T47D (cell line): ENCODE data around the gene EFCAB13.

Experiments used
- DNase-seq, 2 experiments: peaks; one replicate each; pipeline versions ENCODE4 v3.0.0 to v3.0.0-alpha.2; 2011 to 2012; ENCODE audit warnings: low read depth in 1 of 2, low spot score in 1 of 2
- JUND ChIP-seq: IDR thresholded peaks from 2 replicates; pipeline ENCODE4 v1.6.1; 2012; ENCODE audit warnings: low read depth
- in situ Hi-C: cut with HindIII; loops from 2 replicates; pipeline ENCODE4 v1.10.0; 2016; ENCODE audit warnings: low sequenced_read_pairs, low pct_unique_long_range_greater_than_20kb

The EFCAB13 gene, protein sequence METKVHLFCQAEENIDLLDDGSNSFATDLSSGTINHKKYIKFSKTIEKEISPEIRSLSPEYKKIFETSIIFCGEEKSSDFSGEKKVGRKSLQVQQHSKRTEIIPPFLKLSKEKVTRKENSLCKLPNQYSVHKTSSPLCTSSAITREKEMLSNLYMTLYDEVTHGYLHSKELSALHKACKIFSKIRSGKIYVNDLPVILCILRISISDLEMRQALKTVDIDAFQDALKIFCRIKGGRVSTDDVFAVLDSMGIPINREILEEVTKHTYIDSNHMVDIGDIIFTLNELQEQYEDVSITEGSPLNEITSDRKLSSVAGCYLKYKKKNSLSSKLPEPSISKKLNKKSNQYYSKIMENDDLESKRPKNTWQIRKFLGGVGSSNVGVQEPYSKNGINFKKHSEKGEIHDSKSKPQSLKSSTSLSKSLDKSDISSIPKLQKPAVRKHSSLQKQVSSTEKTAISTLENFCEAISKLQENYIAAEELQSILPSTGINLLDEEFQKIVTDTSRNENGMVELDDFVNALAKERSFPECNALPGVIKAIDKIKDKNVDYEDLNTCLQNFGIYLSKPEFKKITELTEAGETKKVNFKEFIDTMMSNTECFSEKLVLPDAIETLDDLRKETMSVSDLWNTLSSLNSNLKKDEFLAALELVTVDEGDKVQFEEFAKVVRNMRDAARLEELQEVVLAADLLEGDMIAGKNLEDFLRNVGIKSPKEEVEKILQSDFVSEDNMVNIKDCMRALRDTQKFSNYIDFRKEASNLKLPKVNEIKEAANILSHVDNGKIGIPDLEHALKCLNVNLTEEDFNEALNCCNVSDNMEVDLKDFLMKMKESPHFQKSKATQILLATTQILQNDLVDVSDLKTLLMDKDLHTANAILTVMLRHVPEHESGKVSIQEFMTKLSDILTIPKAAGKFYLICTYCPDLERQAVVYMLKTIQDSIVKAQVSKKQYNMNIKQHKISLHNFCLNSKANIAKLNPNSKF

DNA sequence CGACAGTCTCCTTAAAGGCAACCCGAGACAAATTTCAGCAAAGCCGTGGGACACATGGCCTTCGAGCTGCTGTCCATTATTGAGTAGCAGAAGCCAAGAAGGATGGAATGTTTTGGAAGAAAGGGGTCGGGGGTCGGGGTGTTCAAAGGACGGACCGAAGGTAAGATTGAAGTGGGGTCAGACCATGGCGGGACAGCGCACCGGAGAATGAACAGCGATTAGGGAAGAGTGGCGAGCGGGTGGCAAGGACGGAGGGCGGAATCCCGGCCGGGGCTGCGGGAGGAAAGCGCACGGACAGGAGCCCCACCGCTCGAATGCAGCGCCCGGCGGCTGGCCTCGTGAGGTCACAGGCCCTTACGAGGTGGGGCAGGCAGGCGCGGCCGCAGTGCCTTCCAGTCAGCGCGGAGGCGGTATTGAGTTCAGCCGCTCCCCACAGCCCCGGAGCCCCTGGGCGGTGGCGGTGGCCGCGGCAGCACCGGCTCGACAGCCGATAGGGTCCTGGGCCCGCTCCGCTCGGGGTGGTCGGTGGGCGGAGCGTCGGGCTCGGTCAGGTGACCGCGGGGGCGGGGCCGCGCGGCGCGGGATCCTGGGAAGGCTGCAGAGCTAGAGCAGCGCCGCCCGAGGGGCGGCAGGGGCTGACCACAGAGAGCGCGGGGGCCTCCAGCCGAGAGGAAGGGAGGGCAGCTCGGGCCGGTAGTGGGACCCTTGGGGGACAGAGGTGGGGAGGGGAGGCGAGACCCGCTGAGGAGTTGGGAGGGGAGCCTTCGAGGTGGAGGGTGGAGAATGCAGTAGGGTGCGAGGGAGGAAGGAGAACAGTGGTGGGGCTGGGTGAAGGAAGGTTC is at the start of gene EFCAB13:
TSS of gene EFCAB13 (plus strand) at position 574 of the 842 bp plus-strand sequence. CDS start 4,399 bp downstream, outside the sequence.
- TF ChIP-seq JUND: no peak
- peak; percentile 87 to 94 for DNase-seq
- in situ Hi-C loops: no loop called here

DNA sequence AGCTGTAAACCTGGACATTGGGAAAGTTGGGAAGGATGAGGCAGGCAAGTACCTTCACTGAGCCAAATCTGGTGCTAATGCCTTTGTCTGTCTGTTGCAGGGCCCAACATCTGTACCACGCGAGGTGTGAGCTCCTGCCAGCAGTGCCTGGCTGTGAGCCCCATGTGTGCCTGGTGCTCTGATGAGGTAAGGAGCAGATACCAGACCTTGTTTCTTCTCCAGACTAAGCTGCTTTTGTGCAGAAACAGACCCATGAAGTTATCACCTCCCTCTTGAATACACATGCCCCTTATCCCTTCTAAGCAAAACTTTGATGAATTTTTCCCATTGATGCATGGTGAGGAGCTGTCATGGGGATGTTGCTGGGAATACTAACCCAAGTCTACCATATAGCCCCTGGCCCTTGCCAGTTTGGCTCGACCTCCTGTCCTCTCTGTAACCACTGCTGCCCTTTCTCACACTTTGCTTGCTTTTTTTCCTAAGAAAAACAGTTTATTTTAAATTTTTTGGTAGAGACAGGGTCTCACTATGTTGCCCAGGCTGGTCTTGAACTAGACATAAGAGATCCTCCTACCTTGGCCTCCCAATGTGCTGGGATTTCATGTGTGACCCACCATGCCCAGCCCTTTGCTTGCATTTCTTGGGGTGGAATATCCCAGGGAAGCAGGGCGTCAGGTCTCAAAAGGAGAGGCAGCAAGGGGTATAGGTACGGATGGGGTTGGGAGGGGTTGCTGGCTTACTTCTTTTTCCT is 49.3 kb upstream of the EFCAB13 start:
- in situ Hi-C loops: no loop called here

DNA sequence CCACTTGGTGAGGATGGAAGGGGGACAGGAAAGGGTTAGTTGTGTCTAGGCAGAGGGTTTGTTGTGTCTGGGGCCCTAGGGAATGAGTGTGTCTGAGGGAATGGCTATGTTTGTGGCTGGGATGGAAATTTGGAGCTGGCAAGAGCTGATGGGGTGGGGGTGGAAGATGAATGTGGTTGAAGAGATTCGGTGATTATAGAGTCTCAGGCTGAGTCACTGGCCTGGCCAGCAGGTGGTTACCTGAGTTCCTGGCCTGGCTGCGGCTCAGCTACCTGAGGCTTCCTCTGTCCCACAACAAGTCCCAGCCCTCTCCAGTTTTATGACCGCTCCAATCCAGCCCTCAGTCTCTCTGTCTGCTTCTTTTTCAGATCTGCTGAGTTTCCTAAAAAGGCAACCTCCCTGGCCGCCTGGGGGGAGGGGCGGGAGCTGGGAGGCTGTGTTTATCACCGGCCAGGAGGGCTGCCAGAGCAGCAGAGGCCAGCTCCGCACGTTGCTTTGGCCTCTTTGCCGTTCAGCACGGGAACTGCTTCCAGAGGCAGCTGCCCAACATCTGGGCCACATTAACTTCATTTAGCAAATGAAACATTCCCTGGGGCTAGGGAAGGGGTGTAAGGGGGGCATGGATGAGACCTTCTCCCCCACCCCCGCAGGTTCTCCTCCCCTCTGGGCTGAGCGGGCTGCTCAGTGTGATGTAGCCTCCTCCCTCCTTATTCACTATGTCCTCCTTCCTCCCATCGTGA is 48.3 kb upstream of the EFCAB13 start:
- no peak for TF ChIP-seq JUND
- in situ Hi-C loops: no loop called here
- DNase-seq: no peak

More for the DNA sequence above, 49.3 kb upstream of the EFCAB13 start:
- TF ChIP-seq JUND: no peak
- no peak for DNase-seq

DNA sequence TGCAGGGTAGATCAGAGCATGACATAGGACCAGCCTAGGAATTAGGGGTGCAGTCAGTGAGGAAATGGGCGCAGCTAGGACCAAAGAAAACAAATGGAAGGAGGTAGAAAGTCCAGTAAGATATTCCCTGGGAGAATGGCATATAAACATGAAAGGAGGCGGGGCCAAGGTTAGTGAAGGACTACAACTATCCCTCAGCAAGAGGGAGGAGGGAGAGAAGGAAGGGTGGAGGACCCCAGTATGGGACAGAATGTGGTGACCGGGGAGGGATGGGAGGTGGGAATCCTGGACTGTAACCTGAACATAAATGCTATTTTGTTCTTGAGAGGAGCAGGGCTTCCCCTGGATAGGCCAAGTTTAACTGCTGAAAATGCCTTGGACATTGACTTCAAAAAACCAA is 47.3 kb upstream of the EFCAB13 start:
- in situ Hi-C loops: no loop called here
- DNase-seq: no peak
- TF ChIP-seq JUND: no peak

DNA sequence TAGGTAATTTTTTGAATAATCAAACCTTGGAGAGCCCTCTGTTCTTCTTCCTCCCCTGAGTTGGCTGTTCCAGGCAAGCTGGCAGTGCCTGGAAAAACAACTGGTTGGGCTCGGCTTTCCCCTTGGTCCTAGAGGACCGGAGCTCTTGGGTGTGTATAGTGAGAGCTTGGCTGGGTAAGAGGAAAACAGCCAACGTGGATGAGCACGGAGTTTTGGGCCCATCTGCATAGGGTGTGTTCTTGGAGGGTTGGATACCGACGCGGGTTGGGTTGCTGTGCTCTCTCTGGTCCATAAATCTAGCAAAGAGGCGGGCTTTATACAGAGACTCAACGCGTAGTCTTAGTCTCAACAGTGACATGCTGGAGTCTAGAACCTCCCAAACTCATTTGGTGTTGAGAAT is 46.9 kb upstream of the EFCAB13 start:
- no peak for TF ChIP-seq JUND
- in situ Hi-C loops: no loop called here
- no peak for DNase-seq

DNA sequence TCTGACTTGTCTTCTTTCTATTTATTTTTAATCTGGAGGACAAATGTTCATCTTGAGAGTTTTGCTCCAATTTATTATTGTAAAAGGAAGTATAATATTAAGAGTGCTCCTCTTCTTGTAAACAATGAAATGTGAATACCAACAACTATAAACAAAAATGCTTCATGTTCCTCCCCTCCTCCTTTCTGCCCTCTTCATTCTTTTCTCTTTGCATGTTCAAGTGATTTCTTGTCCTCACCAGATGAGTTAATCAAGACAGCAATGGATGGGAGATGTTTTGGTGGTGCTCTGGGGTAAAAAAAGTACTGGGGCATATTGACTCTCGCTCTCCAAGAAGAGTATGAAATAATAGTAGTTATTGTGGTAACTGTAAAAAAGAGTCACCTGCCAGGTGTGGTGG is 45.8 kb upstream of the EFCAB13 start:
- in situ Hi-C loops: no loop called here
- TF ChIP-seq JUND: no peak
- DNase-seq: no peak

DNA sequence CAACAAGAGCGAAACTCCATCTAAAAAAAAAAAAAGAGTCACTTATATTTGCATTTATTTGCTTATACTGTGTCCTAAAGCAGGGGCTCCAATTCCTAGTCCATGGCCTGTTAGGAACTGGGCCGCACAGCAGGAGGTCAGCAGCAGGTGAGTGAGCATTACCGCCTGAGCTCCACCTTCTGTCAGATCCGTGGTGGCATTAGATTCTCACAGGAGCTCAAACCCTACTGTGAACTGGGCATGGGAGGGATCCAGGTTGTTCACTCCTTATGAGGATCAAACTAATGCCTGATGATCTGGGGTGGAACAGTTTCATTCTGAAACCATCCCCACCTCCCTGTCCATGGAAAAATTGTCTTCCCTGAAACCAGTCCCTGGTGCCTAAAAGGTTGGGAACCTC is 45.2 kb upstream of the EFCAB13 start:
- no peak for TF ChIP-seq JUND
- in situ Hi-C loops: no loop called here
- no peak for DNase-seq

DNA sequence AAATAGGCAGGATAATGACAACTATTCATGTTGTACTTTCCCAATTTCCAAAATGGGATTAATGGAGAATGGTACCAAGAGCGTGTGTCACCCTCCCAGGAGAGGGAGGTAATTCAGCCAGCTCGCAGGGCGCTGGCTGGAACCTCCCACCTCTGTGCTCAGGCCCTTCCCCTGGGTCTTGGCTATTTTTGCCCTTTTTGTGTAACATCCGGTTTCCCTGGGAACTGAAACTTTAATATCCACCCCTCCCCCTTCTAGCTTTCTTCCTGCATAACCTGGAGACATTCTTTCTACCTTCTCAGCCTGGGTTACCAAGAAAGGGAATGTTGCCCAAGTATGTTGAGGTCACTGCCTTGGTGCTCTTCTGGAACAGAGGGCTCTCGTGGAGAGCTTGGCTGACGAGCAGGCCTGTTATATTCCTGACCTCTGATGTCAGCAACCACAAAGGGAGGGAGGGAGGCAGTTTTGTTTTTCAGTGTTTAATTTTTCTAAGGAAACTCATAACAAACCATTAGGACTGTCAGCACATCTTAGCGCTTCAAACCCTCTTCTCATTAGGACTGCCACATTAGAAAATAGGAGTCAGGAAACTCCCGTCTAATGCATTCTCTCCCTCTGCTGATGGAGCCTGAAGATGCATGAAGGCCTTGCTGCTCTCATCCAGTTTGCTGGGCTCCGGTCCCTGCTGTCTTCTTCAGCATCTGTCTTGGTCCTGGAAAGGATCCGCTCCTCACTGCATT is 44.5 kb upstream of the EFCAB13 start:
- DNase-seq: peak in 1 of 2 experiments; percentile 21
- in situ Hi-C loops: no loop called here
- TF ChIP-seq JUND: no peak

DNA sequence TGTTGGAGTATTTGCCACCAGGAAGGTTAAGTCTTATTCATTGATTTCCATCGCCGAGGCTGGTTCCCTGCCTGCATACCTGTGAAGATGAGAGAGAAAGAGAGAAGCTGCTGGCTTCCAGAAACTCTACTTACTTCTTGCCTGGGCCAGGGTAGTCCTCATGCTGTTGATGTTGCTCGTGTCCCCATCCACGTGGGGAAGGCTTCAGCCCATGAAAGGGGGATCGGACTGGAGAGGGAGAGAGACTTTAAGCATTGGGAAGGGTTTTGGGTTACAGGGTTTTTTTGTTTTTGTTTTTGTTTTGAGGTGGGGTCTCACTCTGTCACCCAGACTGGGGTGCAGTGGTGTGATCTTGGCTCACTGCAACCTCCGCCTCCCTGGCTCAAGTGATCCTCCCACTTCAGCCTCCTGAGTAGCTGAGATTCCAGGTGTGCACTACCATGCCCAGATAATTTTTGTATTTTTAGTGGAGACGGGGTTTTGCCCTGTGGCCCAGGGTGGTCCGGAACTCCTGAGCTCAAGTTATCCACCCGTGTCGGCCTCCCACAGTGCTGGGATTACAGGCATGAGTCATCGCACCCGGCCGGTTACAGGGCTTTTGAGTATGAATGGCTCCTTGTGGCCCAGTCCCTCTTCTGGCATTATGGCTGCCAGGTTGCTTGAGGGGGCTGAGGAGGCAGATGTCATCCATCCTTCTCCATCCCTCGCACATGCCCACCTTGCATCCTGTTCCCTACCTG is 43.5 kb upstream of the EFCAB13 start:
- in situ Hi-C loops: no loop called here
- no peak for TF ChIP-seq JUND
- DNase-seq: no peak

DNA sequence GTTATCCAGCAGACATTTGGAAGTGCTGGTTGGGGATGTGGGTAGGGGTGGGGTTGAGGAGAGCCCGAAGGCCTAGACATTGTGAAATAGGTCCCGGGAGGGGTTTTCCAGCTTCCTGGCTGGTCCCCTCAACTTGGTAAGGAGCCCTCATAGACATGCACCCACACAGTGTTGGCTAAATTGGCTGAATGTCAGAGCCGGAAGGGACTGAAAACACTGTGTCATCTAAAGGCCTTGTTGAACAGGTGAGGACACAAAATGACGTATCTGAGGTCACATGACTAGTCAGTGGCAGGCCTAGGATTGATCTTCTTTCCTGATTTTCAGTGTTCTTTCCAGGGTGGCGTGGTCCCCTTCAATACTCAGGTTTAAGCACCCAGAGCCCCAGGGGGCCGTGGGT is 42.5 kb upstream of the EFCAB13 start:
- in situ Hi-C loops: no loop called here
- DNase-seq: no peak
- TF ChIP-seq JUND: no peak
